ENCODE results near the gene SGMS1.

GRCh38 chr10:50393784-50394467 is 229.8 kb downstream of the SGMS1 start:
- no peak for TF ChIP-seq CTCF (IDR thresholded peaks at IDR 0.05; ENCODE audit: insufficient read depth, low read length, poor library complexity, severe bottlenecking)
- TF ChIP-seq EZH2phosphoT487 (conservative IDR thresholded peaks at IDR 0.05; ENCODE audit: low read length) = no peak
